Nephron progenitor cell (in vitro differentiated cells): ENCODE data around the gene PPP1R13L.
A peak's percentile ranks its signal among the peaks of the same experiment; 100 is the strongest.

ENCODE experiments used
- DNase-seq: peaks from one replicate; pipeline ENCODE4 v3.0.0; 2021
- H3K27ac Mint-ChIP-seq: 2 replicates; pipeline ENCODE4 v1.8.0; 2021; ENCODE audit warnings: mild to moderate bottlenecking, moderate library complexity, mixed read lengths
- H3K27me3 Mint-ChIP-seq: 2 replicates; pipeline ENCODE4 v1.8.0; 2021; ENCODE audit warnings: mild to moderate bottlenecking, low read depth, mixed read lengths; ENCODE audit not compliant: poor library complexity
- H3K36me3 Mint-ChIP-seq: 2 replicates; pipeline ENCODE4 v1.8.0; 2021; ENCODE audit warnings: low read depth, mixed read lengths
- H3K4me1 Mint-ChIP-seq: 2 replicates; pipeline ENCODE4 v1.8.0; 2021; ENCODE audit warnings: mixed read lengths
- H3K4me3 Mint-ChIP-seq: 2 replicates; pipeline ENCODE4 v1.8.0; 2021; ENCODE audit warnings: mild to moderate bottlenecking, moderate library complexity, mixed read lengths
- H3K9me3 Mint-ChIP-seq: 2 replicates; pipeline ENCODE4 v1.8.0; 2021; ENCODE audit warnings: mild to moderate bottlenecking, moderate library complexity, mixed read lengths
- TF ChIP-seq, protein P1 (sequence below): fragments of 200-600 bp; sonication (generic); IDR thresholded peaks from 2 replicates; pipeline ENCODE4 v1.5.0; 2021; ENCODE audit warnings: antibody characterized with exemption

Gene PPP1R13L

GRCh38 chr19:45401815-45402214 lies 3.1 kb downstream of the PPP1R13L start:
- H3K36me3 Mint-ChIP-seq = no peaks in the 10 kb centered on the region
- H3K4me1 Mint-ChIP-seq = peaks cover 50% of the 10 kb centered on the region
- H3K27ac Mint-ChIP-seq = no peak overlapping the region
- H3K4me3 Mint-ChIP-seq = no peak overlapping the region
- TF ChIP-seq, protein P1, sequence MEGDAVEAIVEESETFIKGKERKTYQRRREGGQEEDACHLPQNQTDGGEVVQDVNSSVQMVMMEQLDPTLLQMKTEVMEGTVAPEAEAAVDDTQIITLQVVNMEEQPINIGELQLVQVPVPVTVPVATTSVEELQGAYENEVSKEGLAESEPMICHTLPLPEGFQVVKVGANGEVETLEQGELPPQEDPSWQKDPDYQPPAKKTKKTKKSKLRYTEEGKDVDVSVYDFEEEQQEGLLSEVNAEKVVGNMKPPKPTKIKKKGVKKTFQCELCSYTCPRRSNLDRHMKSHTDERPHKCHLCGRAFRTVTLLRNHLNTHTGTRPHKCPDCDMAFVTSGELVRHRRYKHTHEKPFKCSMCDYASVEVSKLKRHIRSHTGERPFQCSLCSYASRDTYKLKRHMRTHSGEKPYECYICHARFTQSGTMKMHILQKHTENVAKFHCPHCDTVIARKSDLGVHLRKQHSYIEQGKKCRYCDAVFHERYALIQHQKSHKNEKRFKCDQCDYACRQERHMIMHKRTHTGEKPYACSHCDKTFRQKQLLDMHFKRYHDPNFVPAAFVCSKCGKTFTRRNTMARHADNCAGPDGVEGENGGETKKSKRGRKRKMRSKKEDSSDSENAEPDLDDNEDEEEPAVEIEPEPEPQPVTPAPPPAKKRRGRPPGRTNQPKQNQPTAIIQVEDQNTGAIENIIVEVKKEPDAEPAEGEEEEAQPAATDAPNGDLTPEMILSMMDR = no peak
- no peaks in the 10 kb centered on the region for H3K9me3 Mint-ChIP-seq
- DNase-seq = no peak
- H3K27me3 Mint-ChIP-seq = peaks cover 67% of the 10 kb centered on the region

DNA sequence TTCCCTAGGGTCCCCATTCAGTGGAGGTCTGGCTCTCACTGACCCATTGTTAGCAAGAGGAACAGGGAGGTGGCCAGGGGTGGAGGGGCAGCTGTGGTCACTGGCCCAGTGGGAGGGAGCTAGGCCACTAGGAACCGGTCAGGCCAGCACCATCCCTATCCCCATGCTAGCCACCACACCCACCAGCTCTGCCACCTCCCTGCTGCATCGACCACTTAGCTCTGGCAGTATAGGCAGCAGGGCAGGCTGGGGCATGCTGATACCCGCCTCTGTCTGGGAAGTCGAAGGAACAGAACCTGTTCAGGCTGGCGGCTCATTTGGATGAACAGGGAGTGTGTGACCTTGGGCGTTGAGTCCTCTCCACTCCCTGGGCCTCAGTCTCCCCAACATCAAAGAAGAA lies 4.7 kb downstream of the PPP1R13L start:
- H3K4me3 Mint-ChIP-seq = no peak overlapping the region
- TF ChIP-seq, protein P1 = no peak
- peaks cover 37% of the 10 kb centered on the region for H3K4me1 Mint-ChIP-seq
- H3K27ac Mint-ChIP-seq = no peak overlapping the region
- DNase-seq = no peak
- no peaks in the 10 kb centered on the region for H3K9me3 Mint-ChIP-seq
- peaks cover 80% of the 10 kb centered on the region for H3K27me3 Mint-ChIP-seq
- H3K36me3 Mint-ChIP-seq = no peaks in the 10 kb centered on the region

GRCh38 chr19:45395821-45396617 lies 8.8 kb downstream of the PPP1R13L start:
- TF ChIP-seq, protein P1 = no peak
- H3K4me1 Mint-ChIP-seq = peaks cover 13% of the 10 kb centered on the region
- peaks cover 71% of the 10 kb centered on the region for H3K27me3 Mint-ChIP-seq

DNA sequence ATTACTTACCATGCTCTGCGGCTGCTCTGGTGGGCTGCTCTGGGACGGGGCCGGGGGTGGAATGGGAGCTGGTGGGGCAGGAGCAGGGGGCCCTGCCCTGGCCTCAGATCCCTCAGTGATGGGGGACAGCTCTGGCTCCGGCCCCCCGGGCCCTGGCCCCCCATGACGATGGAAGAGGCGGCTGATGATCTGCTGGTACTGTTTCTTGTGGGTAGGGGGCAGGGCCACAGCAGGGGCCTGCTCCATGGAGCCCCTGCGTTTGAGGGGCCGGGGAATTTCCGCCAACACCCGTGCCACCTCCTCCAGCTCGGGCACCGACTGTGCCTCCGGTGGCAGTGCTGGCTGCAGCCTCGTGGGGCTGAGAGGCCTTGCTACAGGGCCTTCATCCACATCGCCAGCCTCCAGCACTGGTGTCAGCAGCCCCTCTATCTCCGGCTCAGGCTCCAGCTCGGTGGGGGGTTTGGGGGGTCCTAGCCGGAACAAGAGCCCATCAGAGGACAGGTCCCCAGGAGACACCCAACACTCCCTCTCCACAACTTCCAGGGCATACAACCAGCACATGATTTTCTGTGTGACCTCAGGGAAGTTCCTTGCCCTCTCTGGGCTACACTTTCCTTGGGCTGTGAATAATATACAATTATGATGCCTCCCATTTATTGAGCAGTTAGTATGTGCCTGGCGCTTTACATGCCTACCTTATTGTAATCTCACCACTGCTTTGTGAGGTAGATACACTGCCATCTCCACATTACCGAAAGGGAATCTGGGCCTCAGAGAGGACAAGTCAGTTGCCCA lies 12.8 kb downstream of the PPP1R13L start:
- DNase-seq = no peak
- Mint-ChIP-seq H3K27me3 (peaks cover 57% of the 10 kb centered on the region), H3K4me3 (no peak overlapping the region), H3K9me3 (no peaks in the 10 kb centered on the region), H3K36me3 (no peaks in the 10 kb centered on the region), H3K27ac (no peak overlapping the region), H3K4me1 (no peaks in the 10 kb centered on the region)
- TF ChIP-seq, protein P1 = no peak

More at GRCh38 chr19:45395821-45396617, 8.8 kb downstream of the PPP1R13L start:
- DNase-seq = peak; percentile 54
- Mint-ChIP-seq H3K4me3 (peak overlapping the region; percentile 40), H3K9me3 (no peaks in the 10 kb centered on the region), H3K27ac (no peak overlapping the region), H3K36me3 (no peaks in the 10 kb centered on the region)

DNA sequence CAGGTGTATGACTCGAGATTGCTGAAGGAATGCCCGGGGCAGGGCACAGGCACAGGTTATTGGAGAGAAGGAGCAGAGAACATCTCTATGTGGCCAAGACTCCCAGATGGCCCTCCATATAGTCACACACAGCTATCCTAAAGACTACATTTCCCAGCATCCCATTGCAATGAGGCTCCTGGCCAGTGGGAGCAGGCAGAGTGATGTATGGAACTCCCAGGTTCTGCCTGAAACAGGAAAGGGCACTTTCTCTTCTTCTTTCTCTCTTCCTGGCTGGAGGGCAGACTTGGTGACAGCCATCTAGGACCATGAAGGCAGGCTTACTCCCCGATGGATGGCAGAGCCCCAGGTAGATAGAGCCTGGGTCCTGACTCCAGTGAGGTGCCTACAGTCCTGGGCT lies 13.5 kb downstream of the PPP1R13L start:
- no peak for DNase-seq
- Mint-ChIP-seq H3K36me3 (no peaks in the 10 kb centered on the region), H3K4me3 (no peak overlapping the region), H3K27ac (no peak overlapping the region), H3K9me3 (no peaks in the 10 kb centered on the region), H3K4me1 (no peaks in the 10 kb centered on the region), H3K27me3 (peaks cover 59% of the 10 kb centered on the region)
- TF ChIP-seq, protein P1 = no peak
